Dedifferentiated amniotic fluid mesenchymal stem cell (primary cell): Measurements from ENCODE around the gene SVOPL.
"Not testable (repeated sequence)": the region's sequence is repeated elsewhere in the genome, so short reads cannot be mapped to it uniquely, and the experiment has no call there.

Experiments
- DNase-seq: peaks from one replicate; pipeline ENCODE4 v3.0.0-alpha.2; 2016; ENCODE audit errors: extremely low spot score

Gene SVOPL, protein sequence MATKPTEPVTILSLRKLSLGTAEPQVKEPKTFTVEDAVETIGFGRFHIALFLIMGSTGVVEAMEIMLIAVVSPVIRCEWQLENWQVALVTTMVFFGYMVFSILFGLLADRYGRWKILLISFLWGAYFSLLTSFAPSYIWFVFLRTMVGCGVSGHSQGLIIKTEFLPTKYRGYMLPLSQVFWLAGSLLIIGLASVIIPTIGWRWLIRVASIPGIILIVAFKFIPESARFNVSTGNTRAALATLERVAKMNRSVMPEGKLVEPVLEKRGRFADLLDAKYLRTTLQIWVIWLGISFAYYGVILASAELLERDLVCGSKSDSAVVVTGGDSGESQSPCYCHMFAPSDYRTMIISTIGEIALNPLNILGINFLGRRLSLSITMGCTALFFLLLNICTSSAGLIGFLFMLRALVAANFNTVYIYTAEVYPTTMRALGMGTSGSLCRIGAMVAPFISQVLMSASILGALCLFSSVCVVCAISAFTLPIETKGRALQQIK

DNA sequence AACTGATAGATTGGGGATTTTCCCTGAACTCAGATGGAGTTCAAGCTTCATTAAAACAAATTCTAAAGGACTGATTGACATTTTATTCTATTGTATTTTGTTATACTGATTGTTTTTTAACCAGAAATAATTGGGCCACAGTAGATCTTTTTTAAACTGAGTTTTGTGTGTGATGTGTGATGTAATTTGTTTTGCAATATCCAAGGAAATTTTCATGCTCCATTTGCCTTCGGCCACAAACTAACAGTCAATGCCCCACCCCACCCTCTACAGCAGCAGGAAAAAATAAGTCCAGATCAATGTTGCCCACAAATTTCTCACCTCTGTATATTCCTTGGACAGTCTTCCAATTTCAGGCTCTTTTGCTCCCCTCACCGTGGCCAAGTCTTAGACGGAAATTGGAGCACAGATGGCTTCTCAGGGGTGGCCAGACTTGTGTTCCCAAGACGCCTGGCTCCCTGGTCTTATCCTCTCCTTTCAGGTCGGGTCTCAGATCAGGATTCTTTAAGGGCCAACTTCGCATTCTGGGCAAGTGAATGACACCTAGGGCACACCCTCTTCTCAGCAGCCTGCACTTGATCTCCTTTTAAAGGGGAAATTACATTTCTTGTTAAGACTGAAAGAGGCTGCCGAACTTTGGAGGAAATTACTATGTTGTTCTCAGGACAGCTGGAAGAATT lies at the start of gene SVOPL:
TSS of gene SVOPL (minus strand) at position 506 of the 680 bp plus-strand sequence. CDS start 22,317 bp downstream, outside the sequence.
- no peak for DNase-seq

DNA sequence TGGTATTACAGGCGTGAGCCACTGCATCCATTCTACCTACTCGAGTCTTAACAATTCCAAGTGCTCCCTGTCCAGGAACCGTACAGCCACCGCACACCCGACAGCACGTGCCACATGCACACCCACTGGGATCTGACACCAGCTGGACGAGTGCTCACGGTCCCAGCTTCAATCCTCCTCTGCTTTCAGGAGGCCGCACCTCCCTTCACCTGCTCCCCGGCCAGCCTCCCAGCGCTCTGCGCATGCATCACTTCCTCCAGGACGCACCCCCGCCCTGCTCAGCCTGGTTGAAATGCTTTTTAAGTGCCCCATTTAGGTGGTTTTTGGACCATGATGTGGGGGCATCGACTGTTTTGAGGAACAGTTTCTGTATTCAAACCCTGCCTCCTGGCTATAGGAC lies 49.3 kb upstream of the SVOPL start:
- DNase-seq: no peak

DNA sequence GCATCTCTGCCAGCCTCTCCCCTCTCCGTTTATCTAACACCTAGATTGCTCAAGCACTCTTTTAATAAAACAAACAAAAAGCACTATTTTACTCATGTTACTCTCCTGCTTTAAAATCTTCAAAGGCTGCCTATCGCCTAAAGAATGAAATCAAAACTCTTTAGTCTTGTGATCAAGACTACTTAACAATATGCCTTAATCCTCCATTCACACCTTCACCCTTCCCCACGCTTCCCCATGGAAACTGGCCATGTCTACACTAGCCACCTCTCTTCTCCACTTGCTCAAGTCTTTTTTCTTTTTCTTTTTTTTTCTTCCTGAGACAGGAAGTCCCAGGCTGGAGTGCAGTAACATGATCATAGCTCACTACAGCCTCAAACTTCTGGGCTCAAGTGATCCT lies 48.8 kb upstream of the SVOPL start:
- no peak for DNase-seq

DNA sequence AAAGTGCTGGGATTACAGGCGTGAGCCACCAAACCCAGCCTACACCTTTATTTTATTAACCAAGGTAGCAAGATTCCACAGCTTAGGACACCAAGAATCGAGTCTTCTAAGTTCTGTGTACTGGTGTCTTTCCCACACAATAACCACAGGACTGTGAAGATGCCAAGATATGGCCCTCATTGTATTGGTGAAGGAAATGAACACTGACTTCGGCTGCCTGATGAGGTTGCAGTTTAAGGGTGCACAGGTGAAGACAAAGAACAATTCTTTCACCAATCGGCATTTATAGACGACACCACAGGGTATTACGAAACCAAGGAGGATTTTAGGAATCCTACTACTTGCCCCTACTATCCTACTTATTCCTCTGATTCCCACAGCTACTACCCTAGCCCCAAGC lies 47.5 kb upstream of the SVOPL start:
- DNase-seq: no peak

DNA sequence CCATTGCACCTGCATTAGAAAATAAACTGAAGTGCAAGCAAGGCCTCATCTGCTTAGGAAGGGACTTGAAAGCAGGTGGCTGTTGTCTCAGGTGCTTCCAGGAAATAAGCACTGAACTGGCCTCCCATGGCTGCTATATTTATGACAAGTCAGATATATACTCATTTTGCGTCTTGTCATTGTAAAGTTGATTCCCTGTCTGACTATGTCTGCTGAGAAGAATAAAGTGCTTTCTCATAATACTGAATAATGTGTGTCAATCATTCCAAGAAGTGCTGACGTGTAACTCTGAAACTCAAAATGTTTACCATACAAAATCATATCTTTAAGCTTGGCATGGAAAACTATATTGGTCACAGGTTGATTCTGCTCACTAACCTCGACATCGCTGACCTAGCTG lies 44.9 kb upstream of the SVOPL start:
- DNase-seq: no peak

DNA sequence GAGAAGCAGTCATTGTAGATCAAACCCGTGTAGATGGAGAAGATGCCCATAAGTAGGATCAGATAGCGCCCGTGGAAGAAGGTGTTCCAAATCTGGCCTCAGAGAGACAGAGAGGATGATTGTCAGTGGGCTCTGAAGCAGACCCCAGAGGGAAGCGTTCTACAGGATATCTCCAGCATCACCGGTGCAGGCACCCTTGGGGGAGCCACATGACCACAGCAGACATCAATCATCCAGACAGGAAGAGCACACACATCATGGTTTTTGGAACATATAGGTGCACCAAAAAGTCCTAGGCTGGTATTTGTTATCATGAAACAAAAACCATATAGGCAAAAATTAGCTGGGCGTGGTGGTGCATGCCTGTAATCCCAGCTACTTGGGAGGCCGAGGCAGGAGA lies 44.0 kb upstream of the SVOPL start:
- DNase-seq: no peak

DNA sequence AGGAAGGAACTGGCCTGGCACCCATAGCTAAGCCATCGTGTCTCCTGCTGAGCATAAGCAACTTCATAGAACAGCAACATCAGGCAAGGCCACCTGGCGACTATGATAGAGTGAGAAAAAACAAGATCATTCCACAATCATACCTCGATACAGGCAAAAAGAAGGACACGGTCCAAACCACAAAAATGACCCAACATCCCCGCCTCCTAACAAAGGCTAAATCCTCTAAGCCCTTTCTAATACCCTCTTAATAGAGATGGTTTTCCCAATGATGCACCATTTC lies 40.2 kb upstream of the SVOPL start:
- no peak for DNase-seq

DNA sequence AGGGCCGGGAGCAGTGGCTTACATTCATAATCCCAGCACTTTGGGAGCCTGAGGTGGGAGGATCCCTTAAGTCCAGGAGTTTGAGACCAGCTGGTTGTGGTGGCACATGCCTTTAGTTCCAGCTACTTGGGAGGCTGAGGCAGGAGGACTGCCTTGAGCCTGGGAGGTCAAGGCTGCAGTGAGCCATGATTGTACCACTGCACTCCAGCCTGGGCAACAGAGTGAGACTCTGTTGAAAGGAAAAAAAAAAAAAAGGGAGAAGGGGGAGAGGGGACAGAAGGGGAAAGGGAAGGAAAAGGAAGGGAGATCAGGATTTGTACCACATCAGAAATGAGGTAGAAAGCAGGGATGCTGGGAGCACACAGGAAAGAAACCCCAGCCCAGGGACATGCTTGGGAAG lies 38.7 kb upstream of the SVOPL start:
- DNase-seq: no peak

DNA sequence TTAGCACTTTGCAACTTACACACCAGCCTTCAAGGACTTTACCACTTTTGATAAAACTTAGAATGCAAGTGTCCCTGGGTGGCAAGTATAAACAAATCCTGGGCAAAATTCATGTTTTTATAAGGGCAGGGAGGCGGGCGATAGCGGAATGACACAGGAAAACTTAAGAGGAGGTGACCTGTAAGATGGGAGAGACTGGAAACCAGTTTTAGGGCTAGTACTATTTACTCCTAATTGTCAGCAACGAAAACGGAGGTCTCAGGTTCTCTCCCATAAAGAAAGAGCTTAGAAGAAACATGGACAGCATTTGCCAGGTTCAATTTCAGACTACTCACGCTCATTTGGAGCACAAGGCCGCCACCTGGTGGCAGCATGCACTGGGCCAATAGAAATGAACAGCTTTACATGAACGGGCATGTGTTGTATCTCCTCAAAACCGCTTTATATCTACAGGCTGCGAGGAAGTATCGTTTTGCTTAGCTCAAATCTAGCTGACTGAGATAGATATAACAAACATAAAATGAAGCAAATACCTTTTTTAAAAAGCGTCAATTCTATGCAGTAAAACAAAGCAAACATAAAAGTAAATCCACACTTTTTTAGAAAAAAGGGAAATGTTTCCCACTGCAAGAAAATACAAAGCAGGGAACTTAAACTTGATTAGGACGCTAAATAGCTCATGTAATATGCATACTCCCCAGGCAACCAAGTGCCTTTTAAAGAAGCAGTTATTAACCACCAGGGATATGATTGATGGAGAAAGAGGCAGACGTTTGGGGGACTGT lies 37.6 kb upstream of the SVOPL start:
- peak; percentile 88 for DNase-seq

DNA sequence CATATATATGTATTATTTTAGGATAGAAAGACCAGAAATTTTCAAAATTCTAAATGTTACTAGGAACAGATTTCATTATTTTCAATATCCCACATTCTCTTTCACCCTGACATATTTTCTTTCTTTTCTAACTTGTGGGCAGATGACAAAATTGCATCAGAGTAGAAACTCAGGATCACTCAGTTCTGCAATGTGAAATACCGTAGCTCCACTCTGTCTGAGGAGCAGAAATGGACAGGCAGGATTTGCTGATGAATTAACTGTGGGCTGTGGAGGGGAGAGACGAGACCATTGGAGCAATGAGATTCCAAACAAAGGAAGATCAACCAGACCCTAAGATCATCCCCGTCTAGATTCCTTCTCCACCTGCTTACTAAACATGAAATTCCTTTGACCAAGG lies 37.0 kb upstream of the SVOPL start:
- DNase-seq: no peak

DNA sequence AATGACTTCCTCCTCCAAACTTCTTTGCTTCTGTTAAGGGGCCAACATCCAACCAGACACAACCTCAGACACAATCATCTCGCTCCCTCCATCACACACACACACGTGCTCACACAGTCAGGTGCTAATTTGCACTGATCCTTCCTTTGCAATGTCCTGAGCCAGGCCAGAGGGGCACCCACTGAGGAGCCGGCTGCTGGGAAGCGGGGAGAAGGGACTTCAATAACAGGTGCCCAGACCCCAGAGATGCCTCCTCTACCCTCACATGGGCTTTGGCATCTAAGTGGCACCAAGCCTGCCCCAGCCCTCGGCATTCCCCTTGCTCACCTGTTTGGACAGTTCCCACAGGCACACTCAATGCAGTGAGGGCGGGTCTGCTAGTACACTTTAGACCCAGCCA lies 34.2 kb upstream of the SVOPL start:
- DNase-seq: no peak

DNA sequence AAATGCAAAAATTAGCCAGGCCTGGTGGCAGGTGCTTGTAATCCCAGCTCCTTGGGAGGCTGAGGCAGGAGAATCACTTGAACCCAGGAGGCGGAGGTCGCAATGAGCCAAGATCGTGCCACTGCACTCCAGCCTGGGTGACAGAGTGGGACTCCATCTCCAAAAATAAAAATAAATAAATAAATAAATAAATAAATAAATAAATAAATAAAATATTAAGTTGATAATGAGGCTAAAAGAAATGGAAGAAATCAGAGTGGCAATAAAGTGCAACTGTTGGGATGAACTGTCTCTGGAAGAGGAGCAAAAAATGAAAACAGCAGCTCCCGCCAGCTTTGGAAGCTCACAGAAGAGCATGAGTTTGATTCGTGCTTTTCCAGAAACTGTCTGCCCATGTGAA lies 30.6 kb upstream of the SVOPL start:
- DNase-seq: not testable (repeated sequence)

DNA sequence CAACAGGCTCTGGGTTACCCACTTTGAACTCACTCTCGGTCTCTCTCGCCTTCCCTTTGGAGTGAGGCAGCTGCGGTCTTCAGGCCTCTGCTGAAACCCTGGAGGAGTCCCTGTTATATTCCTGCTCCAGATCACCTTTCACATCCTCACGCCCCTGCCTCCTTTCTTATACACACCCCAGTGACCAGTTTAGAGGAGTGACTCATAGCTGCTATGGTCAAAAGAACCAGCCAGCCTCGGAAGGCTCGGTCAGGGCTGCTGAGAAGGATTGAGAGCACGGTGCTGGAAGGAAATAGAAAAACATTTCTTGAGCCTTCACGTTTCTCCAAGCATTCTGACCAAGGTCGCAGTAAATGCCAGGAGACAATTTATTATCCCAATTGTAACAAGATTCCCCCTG lies 28.3 kb upstream of the SVOPL start:
- DNase-seq: no peak

DNA sequence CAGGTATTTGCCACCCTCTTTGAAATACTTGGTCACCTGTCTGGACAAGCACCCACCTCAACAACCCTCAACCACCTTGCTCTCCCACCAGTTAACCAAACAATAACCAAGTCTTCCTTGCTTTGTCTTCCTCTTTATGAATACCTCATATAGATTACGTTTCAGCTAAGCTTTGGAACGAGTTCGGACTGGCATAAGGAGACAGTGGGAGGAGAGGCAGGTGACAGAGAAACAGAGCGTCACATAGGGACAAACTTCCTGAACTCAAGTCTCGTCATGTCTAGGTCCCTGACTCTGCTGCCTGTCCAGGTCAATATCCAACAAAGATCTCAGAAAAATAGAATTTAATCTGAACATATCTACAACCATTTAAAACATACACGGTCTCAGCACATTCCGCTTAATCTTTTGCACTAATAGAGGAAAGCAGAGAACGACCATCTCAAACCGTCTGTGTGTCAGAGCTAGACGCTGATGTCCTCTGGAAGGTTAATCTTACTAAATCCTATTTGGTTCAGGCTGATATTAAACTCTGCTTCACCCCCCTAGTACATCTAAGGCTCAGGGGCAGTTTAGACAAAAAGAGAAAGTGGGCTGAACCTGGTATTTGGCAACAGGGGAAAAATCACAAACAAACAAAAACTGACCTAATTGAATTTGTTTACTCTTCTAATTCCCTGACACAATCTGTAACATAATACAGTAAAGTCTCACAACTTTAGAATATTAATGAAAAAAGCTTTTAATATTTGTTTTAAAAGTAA lies 26.4 kb upstream of the SVOPL start:
- DNase-seq: no peak

DNA sequence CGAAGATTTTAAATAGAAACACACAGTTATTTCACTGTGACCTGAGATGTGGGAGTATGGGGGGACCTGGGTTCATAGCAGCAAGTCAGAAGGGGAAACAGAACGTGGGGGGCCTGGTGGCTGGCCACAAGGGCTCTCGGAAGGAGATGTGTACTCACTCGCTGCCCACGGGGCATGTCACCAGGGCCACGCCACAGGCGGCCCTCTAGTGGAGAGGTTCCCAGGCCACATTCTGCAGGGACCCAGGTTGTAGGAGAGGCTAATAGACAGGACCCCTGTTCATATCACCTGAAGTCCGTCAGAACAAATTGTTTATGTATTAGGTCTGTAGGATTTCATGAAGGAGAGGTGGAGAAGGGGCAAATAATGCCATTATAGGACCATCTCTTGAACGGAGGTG lies 25.1 kb upstream of the SVOPL start:
- no peak for DNase-seq

DNA sequence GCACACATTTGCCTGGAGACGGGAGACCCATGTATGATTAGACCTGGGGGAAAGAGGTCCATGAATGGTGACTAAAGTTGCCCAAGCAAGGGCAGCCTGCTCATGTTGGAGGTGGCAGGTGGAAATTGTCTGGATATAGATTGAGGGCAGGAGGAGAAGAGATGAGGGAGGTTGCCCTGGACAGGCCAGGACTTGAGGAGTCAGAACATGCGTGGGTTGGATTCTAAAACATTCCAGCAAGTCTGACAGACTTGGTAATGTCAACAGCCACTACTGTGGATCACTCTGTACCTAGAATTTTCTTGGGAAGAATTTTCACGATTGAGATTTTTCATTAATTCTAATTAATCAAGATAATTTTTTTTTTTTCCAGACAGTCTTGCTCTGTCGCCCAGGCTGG lies 19.1 kb upstream of the SVOPL start:
- DNase-seq: no peak

DNA sequence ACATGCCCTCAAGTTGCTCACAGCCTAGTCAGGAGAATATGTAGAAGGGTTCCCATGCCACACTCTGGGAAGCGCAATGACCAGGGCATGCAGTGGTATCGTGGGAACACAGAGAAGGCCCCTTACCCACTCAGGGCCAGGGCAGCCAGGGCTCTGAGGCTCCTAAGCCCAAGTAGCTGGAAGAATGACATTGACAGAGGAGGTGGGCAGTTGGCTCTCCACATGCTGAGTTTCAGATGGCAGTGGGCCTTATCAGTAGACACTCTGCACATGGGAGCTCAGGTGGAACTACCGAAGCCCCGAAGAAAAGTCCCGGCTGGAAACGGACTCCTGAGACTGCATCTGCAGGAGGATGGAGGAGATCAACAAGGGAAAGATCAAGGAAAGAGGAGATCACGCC lies 15.7 kb upstream of the SVOPL start:
- DNase-seq: no peak

DNA sequence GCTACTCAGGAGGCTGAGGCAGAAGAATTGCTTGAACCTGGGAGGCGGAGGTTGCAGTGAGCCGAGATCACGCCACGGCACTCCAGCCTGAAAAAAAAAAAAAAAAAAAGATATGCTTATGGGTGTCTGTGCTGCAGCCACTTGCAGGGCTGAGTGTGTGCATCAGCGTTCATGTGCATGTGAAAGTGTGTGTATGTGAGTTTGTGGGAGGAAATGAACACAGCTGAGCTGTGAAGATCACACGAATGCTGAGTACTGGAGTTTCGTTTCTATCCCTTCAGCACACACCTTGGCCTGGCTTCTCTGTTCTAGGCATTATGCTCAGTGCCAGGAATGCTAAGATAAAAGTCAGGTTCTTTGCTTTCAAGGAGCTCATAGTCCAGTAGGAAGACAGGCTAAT lies 12.0 kb upstream of the SVOPL start:
- DNase-seq: no peak

DNA sequence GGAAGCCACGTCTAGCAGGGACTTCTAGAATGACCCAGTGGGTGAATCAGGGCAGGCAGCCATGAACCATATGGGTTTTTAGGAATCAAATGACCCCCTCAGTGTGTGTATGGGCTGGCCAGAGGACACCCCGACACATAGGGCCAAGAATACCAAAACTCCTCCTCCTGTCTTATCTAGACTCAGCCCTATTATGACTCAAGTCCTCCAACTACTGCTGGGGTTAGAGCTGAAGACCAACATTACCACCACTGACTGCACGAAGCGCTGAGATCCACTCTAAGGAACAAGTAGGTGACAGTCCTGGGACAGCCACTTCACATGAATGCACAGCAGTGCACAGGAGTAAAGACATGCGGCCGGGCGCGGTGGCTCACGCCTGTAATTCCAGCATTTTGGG lies 11.5 kb upstream of the SVOPL start:
- no peak for DNase-seq

DNA sequence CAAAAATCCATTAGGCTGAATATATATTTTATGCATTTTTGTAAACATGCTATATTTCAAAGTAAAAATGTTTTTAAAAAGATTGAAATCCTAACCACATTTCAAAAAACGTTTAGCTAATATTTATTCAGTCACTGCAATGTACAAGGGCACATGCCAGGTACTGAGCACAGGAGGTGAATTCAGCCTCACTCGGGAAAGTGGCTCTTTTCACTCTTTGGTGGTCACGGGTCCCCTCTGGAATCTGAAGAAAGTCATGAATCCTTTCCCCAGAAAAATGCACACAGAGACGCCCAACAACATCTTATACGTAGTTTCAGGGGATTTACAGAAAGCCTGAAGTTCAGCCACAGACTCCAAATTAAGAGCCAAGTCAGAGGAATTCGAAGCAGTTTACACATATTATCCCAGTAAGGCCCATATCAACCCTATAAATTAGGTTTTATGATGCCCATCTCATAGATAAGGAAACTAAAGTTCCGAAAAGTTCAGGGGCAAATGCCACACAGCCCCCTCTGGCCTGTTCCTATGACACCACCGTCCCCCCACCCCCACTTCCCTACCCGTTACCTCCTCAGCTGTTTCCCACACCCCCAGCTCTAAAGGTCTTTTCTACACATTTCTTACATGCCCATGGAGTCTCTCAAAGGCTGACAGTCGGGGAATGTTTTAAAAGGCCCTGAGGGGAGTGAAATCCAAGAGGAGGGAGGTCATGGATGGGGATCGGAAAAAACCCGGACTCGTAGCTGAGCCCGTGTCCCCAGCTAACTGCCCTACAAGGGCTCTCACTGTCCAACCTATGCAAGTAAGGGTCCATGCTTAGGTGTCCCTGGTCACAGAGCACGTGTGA lies 9.6 kb upstream of the SVOPL start:
- DNase-seq: no peak

DNA sequence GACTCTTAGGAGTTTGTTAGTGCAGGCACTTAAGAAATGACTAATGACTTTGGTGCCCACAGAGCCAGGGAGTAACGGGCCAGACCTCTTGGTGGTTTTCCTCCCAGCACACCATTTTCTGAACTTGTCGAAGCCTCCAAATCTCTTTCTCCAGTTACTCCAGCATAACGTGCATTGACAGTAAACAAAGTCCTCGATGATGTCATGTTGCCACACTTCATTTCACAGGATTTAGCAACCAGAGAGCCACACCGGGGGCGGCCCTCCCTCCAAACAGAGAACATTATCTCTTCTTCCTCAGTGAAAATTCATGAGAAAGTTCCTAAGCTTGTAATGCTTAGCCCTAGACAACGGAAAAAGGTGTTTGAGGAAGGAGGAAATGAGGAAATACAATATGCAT lies 4.0 kb upstream of the SVOPL start:
- no peak for DNase-seq
